WTC11 (cell line): Measurements from ENCODE around the gene MICAL3.

Experiments
- CBFB ChIP-seq: sonication (generic); formaldehyde crosslinking; IDR thresholded peaks from 2 replicates; pipeline ENCODE4 v1.8.1; 2022; ENCODE audit warnings: mild to moderate bottlenecking, low read depth, missing genetic modification reagents
- CTCF ChIP-seq: fragments of 200-600 bp; IDR thresholded peaks from 2 replicates; pipeline ENCODE4 v1.8.0; 2022; ENCODE audit warnings: antibody characterized with exemption
- E2F5 ChIP-seq: sonication (generic); formaldehyde crosslinking; IDR thresholded peaks from 2 replicates; pipeline ENCODE4 v1.8.1; 2022; ENCODE audit warnings: mild to moderate bottlenecking, moderate library complexity, missing genetic modification reagents
- ETV6 ChIP-seq: sonication (generic); formaldehyde crosslinking; IDR thresholded peaks from 2 replicates; pipeline ENCODE4 v1.8.1; 2022; ENCODE audit warnings: mild to moderate bottlenecking, missing genetic modification reagents
- IRF2 ChIP-seq: sonication (generic); formaldehyde crosslinking; IDR thresholded peaks from 2 replicates; pipeline ENCODE4 v1.8.0; 2022; ENCODE audit warnings: low read depth, missing genetic modification reagents, borderline replicate concordance
- MAX ChIP-seq: sonication (generic); formaldehyde crosslinking; IDR thresholded peaks from 2 replicates; pipeline ENCODE4 v1.8.0; 2022; ENCODE audit warnings: mild to moderate bottlenecking, missing genetic modification reagents
- MXD4 ChIP-seq: fragments of 250-450 bp; sonication (Bioruptor Pico); IDR thresholded peaks from 2 replicates; pipeline ENCODE4 v1.8.0; 2021; ENCODE audit warnings: mild to moderate bottlenecking, moderate library complexity, borderline replicate concordance
- SP1 ChIP-seq: sonication (generic); formaldehyde crosslinking; conservative IDR thresholded peaks from 2 replicates; pipeline ENCODE4 v1.8.1; 2022; ENCODE audit warnings: missing genetic modification reagents
- TP53 ChIP-seq: sonication (generic); formaldehyde crosslinking; IDR thresholded peaks from 2 replicates; pipeline ENCODE4 v1.8.1; 2023; ENCODE audit warnings: mild to moderate bottlenecking, missing genetic modification reagents
- ZNF121 ChIP-seq: sonication (generic); formaldehyde crosslinking; IDR thresholded peaks from 2 replicates; pipeline ENCODE4 v1.8.0; 2023; ENCODE audit warnings: missing genetic modification reagents
- TF ChIP-seq, protein P1 (sequence below): sonication (generic); formaldehyde crosslinking; IDR thresholded peaks from 2 replicates; pipeline ENCODE4 v1.8.0; 2022; ENCODE audit warnings: mild to moderate bottlenecking, missing genetic modification reagents
- TF ChIP-seq, protein P2 (sequence below): sonication (generic); formaldehyde crosslinking; IDR thresholded peaks from 2 replicates; pipeline ENCODE4 v1.8.1; 2023; ENCODE audit warnings: mild to moderate bottlenecking, moderate library complexity, missing genetic modification reagents
- TF ChIP-seq, protein P3 (sequence below): sonication (generic); formaldehyde crosslinking; IDR thresholded peaks from 2 replicates; pipeline ENCODE4 v1.8.0; 2023; ENCODE audit warnings: missing genetic modification reagents

DNA sequence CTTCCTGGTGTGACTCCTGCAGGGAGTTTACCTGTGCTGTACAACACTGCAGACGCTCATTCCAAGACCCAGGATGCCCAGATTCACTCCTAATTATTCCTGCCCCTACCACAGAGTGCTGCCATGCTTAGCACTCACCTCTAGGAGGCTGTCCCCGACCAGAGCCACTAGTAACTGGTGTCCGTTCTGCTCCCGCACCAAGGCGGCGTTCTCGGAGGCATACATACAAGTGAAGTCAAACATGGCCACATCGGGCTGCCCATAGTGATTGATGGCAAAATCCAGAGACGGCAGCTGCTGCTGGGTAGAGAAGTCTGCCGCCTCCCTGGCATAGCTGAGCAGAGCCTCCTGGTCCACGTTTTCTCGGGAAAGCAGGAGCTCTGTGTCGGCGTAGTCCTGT is 127.8 kb downstream of the MICAL3 start:
- TF ChIP-seq E2F5 (CRISPR knock-in tag) (no peak), TP53 (CRISPR knock-in tag) (no peak), IRF2 (no peak), CTCF (peak; percentile 44; the same call in 1 of the 2 replicates), MXD4 (no peak), MAX (CRISPR knock-in tag) (no peak), ETV6 (CRISPR knock-in tag) (no peak), ZNF121 (CRISPR knock-in tag) (no peak), CBFB (CRISPR knock-in tag) (no peak), SP1 (CRISPR knock-in tag) (no peak)
- TF ChIP-seq, protein P1, sequence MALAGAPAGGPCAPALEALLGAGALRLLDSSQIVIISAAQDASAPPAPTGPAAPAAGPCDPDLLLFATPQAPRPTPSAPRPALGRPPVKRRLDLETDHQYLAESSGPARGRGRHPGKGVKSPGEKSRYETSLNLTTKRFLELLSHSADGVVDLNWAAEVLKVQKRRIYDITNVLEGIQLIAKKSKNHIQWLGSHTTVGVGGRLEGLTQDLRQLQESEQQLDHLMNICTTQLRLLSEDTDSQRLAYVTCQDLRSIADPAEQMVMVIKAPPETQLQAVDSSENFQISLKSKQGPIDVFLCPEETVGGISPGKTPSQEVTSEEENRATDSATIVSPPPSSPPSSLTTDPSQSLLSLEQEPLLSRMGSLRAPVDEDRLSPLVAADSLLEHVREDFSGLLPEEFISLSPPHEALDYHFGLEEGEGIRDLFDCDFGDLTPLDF, result no peak
- TF ChIP-seq, protein P2, sequence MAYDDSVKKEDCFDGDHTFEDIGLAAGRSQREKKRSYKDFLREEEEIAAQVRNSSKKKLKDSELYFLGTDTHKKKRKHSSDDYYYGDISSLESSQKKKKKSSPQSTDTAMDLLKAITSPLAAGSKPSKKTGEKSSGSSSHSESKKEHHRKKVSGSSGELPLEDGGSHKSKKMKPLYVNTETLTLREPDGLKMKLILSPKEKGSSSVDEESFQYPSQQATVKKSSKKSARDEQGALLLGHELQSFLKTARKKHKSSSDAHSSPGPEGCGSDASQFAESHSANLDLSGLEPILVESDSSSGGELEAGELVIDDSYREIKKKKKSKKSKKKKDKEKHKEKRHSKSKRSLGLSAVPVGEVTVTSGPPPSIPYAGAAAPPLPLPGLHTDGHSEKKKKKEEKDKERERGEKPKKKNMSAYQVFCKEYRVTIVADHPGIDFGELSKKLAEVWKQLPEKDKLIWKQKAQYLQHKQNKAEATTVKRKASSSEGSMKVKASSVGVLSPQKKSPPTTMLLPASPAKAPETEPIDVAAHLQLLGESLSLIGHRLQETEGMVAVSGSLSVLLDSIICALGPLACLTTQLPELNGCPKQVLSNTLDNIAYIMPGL, result no peak
- TF ChIP-seq, protein P3, sequence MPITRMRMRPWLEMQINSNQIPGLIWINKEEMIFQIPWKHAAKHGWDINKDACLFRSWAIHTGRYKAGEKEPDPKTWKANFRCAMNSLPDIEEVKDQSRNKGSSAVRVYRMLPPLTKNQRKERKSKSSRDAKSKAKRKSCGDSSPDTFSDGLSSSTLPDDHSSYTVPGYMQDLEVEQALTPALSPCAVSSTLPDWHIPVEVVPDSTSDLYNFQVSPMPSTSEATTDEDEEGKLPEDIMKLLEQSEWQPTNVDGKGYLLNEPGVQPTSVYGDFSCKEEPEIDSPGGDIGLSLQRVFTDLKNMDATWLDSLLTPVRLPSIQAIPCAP (CRISPR knock-in tag), result no peak
